Lung (tissue), 12 donors: ENCODE data around the gene EOGT. TPM values are rescaled to one million over a fixed set of nuclear protein-coding genes. Genes with fewer than 3 reads are reported as not detected.

ENCODE experiments used
- ATAC-seq: fragments of 200-7000 bp; cut with Tn5 transposase; one replicate; pipeline ENCODE4 v1.9.1; 2020; ENCODE audit warnings: moderate number of reproducible peaks; ENCODE audit not compliant: insufficient read depth, low FRiP score
- DNase-seq, 3 donors: peaks; one replicate each; pipeline ENCODE4 v3.0.0-alpha.2; 2013 to 2017
- H3K27ac ChIP-seq, 2 donors: one replicate each; pipeline ENCODE4 v1.5.1; 2013; ENCODE audit warnings: mild to moderate bottlenecking in 2 of 2, moderate library complexity in 2 of 2, control low read depth in 1 of 2, inconsistent platforms in 1 of 2, low read depth in 1 of 2, low read length in 1 of 2
- H3K27me3 ChIP-seq, 3 donors: one replicate each; pipeline ENCODE4 v1.5.1; 2013; ENCODE audit warnings: low read length in 2 of 3; ENCODE audit not compliant: control insufficient read depth in 3 of 3, insufficient read depth in 3 of 3
- H3K36me3 ChIP-seq, 4 donors: one replicate each; pipeline ENCODE4 v1.5.1; 2013; ENCODE audit warnings: low read length in 4 of 4, mild to moderate bottlenecking in 1 of 4, moderate library complexity in 1 of 4; ENCODE audit not compliant: control insufficient read depth in 4 of 4, insufficient read depth in 4 of 4
- H3K4me1 ChIP-seq, 5 donors: one replicate each; pipeline ENCODE4 v1.5.1; 2013; ENCODE audit warnings: low read length in 5 of 5, mild to moderate bottlenecking in 2 of 5, moderate library complexity in 1 of 5; ENCODE audit not compliant: control insufficient read depth in 5 of 5, insufficient read depth in 5 of 5
- H3K4me3 ChIP-seq: one replicate; pipeline ENCODE4 v1.5.1; 2013; ENCODE audit warnings: mild to moderate bottlenecking, control low read depth, moderate library complexity
- H3K9ac ChIP-seq, 2 donors: one replicate each; pipeline ENCODE4 v1.5.1; 2013; ENCODE audit warnings: low read length in 2 of 2, control low read depth in 1 of 2; ENCODE audit not compliant: insufficient read depth in 1 of 2
- H3K9me3 ChIP-seq, 4 donors: one replicate each; pipeline ENCODE4 v1.5.1; 2013; ENCODE audit warnings: low read length in 3 of 4, mild to moderate bottlenecking in 1 of 4, moderate library complexity in 1 of 4; ENCODE audit not compliant: control insufficient read depth in 4 of 4, insufficient read depth in 3 of 4
- CTCF ChIP-seq: IDR thresholded peaks from 2 replicates; pipeline ENCODE4 v1.5.1; 2012; ENCODE audit warnings: mild to moderate bottlenecking; ENCODE audit errors: control extremely low read depth, extremely low read depth
- WGBS, 2 donors: extraction: QIAGEN DNeasy Blood & Tissue Kit; methylation state at CpG; one replicate each; pipeline ENCODE4 v1.1.7; 2013; 5-methylcytosine and 5-hydroxymethylcytosine counted together
- polyA plus RNA-seq, 2 donors: library from polyadenylated mRNA; stranded (reverse); fragments of 200-250 nt; gene quantifications; one replicate each; pipeline ENCODE4 v1.2.1, GENCODE V29; 2013
- total RNA-seq, 2 donors: library from RNA; depleted of rRNA in 1 of 2; stranded (reverse); fragments of >200 nt in 1 of 2; gene quantifications; one replicate each; pipeline ENCODE4 v1.2.1, GENCODE V29; 2014 to 2021
- donor health status: control.
- donor health status: control.
- donor health status: Bipolar disorder and iron deficiency.
- donor health status: healthy.
- donor health status: DM: yes; HTN: yes; CAD: no.

EOGT gene
- total and polyA plus RNA-seq, 4 donors: 14.3 to 54.7 (median 35.0) TPM

GRCh38 chr3:69012800-69013252 is 658 bp downstream of the EOGT start:
- DNase-seq: peak; percentile 85 to 92 (median 86)
- 2 to 3% methylated on average over 31 to 36 of the region's 36 CpGs for WGBS, 2 donors
- Histone ChIP-seq H3K4me3 (peak overlapping the region; percentile 89), H3K9ac (peak overlapping the region; percentile 8 to 34), H3K9me3 (no peaks in the 10 kb centered on the region), H3K27me3 (no peaks in the 10 kb centered on the region), H3K4me1 (peaks cover 0 to 49% (median 11%) of the 10 kb centered on the region in 5 donors), H3K27ac (peak overlapping the region; percentile 99 to 100), H3K36me3 (peaks cover 0 to 6% (median 2%) of the 10 kb centered on the region in 4 donors)
- ATAC-seq: peak; percentile 37
- no peak for TF ChIP-seq CTCF

- H3K4me3 ChIP-seq: peak overlapping the region; percentile 89
- H3K4me1 ChIP-seq: peaks cover 0 to 49% (median 11%) of the 10 kb centered on the region in 5 donors
- no peaks in the 10 kb centered on the region for H3K9me3 ChIP-seq
- H3K9ac ChIP-seq: peak overlapping the region; percentile 8 to 39
- DNase-seq (peak; percentile 25 to 93 (median 59)), ATAC-seq (no peak)
- no peaks in the 10 kb centered on the region for H3K27me3 ChIP-seq
- peak overlapping the region; percentile 99 to 100 for H3K27ac ChIP-seq
- H3K36me3 ChIP-seq: peaks cover 0 to 5% (median 2%) of the 10 kb centered on the region in 4 donors
- WGBS, 2 donors: 50 to 59% methylated on average over 22 of the region's 22 CpGs
- TF ChIP-seq CTCF: no peak
These were observed 1.2 kb downstream of the EOGT start for GRCh38 chr3:69012100-69012799.

- Histone ChIP-seq H3K27ac (peak overlapping the region in 1 of 2 donors; percentile 70), H3K9me3 (no peaks in the 10 kb centered on the region), H3K27me3 (no peaks in the 10 kb centered on the region), H3K4me1 (peaks cover 0 to 57% (median 11%) of the 10 kb centered on the region in 5 donors), H3K9ac (no peak overlapping the region), H3K4me3 (no peak overlapping the region), H3K36me3 (peaks cover 0 to 7% (median 7%) of the 10 kb centered on the region in 4 donors)
- ATAC-seq (no peak), DNase-seq (no peak)
- 82 to 85% methylated on average over 8 of the region's 8 CpGs for WGBS, 2 donors
- TF ChIP-seq CTCF: no peak
These were observed 2.3 kb downstream of the EOGT start for GRCh38 chr3:69011096-69011730.
